Measurements from ENCODE around the gene RRAS2.

The RRAS2 gene

DNA sequence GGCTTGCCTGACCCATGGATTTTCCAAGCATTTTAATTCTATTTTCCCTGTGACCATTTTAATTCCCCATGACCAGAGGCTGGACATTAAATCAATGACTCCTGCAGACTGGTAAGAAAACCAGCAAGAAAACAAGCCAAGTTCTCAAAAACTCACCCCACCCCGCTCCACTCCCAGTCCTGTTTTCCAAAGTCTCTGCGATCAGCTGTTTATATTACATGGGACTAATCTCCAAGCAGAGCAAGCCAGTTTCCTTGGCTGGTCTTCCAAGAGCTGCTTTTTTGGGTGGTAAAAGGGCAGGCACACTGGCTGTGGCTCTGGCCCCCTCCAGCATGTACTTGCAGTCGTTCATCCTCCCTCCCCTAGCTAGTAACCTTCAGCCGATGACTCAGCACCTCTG is 97.9 kb downstream of the RRAS2 start:
- no peak for TF ChIP-seq CTCF (IDR thresholded peaks at IDR 0.05; ENCODE audit: low read depth, low read length, missing control alignments)
- H3K4me3 ChIP-seq (ENCODE audit: low read depth, low read length): no peak overlapping the region
- DNase-seq (ENCODE audit: low read depth): no peak

- TF ChIP-seq CTCF (IDR thresholded peaks at IDR 0.05; ENCODE audit: low read depth, low read length, missing control alignments): no peak
- H3K4me3 ChIP-seq (ENCODE audit: low read depth, low read length): no peak overlapping the region
- DNase-seq (ENCODE audit: low read depth): no peak
Measured at GRCh38 chr11:14259878-14260277, 99.1 kb downstream of the RRAS2 start.

DNA sequence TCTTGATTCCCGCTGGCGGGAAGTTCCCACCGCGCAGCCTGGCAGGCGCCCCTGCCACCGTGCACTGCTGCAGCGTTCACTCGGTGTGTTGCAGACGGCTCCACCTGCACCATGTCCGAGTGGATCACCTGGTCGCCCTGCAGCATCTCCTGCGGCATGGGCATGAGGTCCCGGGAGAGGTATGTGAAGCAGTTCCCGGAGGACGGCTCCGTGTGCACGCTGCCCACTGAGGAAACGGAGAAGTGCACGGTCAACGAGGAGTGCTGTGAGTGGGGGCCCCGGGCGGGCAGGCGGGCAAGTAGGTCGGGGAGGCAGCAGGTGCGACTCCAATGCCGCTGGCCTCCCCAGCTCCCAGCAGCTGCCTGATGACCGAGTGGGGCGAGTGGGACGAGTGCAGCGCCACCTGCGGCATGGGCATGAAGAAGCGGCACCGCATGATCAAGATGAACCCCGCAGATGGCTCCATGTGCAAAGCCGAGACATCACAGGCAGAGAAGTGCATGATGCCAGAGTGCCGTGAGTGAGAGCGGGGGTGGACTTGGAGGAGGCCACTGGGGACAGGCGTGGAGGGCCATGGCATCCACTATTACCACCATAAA is 99.7 kb downstream of the RRAS2 start:
- no peak for DNase-seq (ENCODE audit: low read depth)
- no peak overlapping the region for H3K4me3 ChIP-seq (ENCODE audit: low read depth, low read length)
- no peak for TF ChIP-seq CTCF (IDR thresholded peaks at IDR 0.05; ENCODE audit: low read depth, low read length, missing control alignments)

DNA sequence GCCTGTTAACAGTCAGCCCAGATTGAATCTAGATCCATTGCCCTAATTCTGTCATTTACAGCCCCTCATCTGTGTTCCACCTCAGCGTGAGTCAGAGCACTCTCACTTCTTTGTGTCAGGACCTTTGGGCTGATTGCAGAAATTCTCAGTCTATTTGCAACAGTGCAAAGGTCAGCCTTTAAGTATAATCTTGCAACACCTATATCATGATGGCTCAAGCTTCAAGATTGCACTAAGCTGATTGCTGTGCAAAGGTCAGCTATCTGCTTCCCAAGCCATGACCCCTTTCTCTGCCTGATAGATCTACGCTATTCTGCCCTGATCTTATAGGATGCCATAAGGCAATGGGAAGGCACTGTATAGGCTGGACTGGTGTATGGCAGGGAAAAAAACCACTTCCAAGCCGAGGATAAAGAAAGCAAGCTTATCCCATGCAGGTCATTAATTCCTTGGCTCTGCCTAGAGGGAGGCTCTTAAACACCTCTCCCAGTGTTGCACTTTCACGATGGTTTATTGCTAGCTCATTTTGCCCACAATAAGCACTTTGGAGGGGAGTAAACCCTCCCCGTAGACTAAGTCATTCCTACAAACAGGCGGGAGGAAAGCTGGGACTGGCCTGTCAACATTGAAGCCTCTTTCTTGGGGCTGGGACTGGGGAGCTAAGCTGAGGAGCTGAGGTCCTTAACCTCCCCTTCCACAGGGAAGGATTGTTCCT is 100.6 kb downstream of the RRAS2 start:
- no peak for TF ChIP-seq CTCF (IDR thresholded peaks at IDR 0.05; ENCODE audit: low read depth, low read length, missing control alignments)
- no peak for DNase-seq (ENCODE audit: low read depth)
- H3K4me3 ChIP-seq (ENCODE audit: low read depth, low read length): no peak overlapping the region

GRCh38 chr11:14255238-14255534 is 103.8 kb downstream of the RRAS2 start:
- no peak for TF ChIP-seq CTCF (IDR thresholded peaks at IDR 0.05; ENCODE audit: low read depth, low read length, missing control alignments)
- H3K4me3 ChIP-seq (ENCODE audit: low read depth, low read length): no peak overlapping the region
- DNase-seq (ENCODE audit: low read depth): no peak

DNA sequence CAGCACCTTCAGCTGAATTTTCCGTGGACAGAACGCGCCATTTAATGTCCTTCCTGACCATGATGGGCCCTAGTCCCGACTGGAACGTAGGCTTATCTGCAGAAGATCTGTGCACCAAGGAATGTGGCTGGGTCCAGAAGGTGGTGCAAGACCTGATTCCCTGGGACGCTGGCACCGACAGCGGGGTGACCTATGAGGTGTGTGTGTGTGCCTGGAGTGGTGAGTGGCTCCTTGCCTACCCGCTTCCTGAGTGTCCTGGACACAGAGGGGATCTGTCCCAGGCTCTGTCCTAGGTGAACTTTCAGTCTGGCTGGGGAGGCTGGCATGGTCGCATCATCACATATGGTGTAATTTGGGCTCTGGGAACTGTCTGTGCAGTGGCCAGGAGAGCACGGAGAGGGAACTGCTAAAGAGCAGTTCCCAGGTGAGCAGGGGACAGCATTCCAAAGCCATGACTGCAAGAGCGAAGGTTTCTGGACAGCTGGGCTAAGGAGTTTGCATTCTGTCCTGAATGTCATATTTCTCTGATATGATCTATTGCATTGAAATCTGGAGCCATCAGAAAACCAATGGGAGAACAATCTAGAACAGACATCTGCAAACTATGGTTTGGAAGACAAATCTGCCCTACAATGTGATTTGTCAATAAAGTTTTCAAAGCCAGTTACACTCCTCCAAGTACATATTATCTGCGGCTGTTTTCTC is 104.3 kb downstream of the RRAS2 start:
- no peak for DNase-seq (ENCODE audit: low read depth)
- TF ChIP-seq CTCF (IDR thresholded peaks at IDR 0.05; ENCODE audit: low read depth, low read length, missing control alignments): no peak
- H3K4me3 ChIP-seq (ENCODE audit: low read depth, low read length): no peak overlapping the region

Measured in GM12864 (cell line).